HepG2 (cell line): ENCODE results near the gene LRRC4.

ENCODE experiments used
- ARNT ChIP-seq: fragments of 450-650 bp; IDR thresholded peaks from 2 replicates; pipeline ENCODE4 v1.6.1; 2017
- CCAR2 ChIP-seq: fragments of 200-400 bp; formaldehyde crosslinking; optimal IDR thresholded peaks from 2 replicates; pipeline ENCODE3; 2018; ENCODE audit warnings: low read depth, mild to moderate bottlenecking, low read length, moderate library complexity
- PATZ1 ChIP-seq: sonication (generic); formaldehyde crosslinking; IDR thresholded peaks from 2 replicates; pipeline ENCODE4 v1.4.0; 2020; ENCODE audit warnings: missing genetic modification reagents
- USF2 ChIP-seq, 2 experiments: sonication (generic) in 1 of 2; formaldehyde crosslinking in 1 of 2; IDR thresholded peaks; 2 replicates each; pipeline versions ENCODE4 v1.5.1 to v1.6.1; 2011 to 2020; ENCODE audit warnings: borderline replicate concordance in 1 of 2, low read depth in 1 of 2, low read length in 1 of 2, mild to moderate bottlenecking in 1 of 2, missing genetic modification reagents in 1 of 2, moderate library complexity in 1 of 2
- ZNF383 ChIP-seq: sonication (generic); formaldehyde crosslinking; IDR thresholded peaks from 2 replicates; pipeline ENCODE4 v1.4.0; 2020; ENCODE audit warnings: missing genetic modification reagents, mild to moderate bottlenecking, borderline replicate concordance

GRCh38 chr7:127983804-127984332 lies 47.4 kb downstream of the LRRC4 start:
- TF ChIP-seq USF2 (IDR thresholded peaks at IDR 0.05; ENCODE audit: low read depth, low read length), result no peak
- no peak for TF ChIP-seq USF2 (CRISPR knock-in tag; IDR thresholded peaks at IDR 0.05; ENCODE audit: borderline replicate concordance)
- TF ChIP-seq CCAR2, result no peak
- TF ChIP-seq PATZ1 (CRISPR knock-in tag), result no peak
- no peak for TF ChIP-seq ZNF383 (CRISPR knock-in tag)
- no peak for TF ChIP-seq ARNT
